ENCODE results near the gene INVS.

Gene INVS

DNA sequence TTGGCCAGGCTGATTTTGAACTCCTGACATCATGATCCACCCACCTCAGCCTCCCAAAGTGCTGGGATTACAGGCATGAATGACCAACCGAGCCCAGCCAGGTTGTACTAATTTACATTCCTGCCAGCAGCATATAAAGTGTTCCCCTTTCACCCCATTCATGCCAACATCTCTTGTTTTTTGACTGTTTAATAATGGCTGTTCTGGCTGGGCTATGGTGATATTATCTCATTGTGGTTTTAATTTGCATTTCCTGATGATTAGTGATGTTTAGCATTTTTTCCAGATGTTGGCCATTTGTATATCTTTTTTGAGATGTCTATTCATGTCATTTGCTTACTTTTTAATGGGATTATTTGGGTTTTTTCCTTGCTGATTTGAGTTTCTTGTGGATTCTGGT is 87.3 kb downstream of the INVS start:
- TF ChIP-seq EGR1 (IDR thresholded peaks at IDR 0.05) (no peak), NFIC (IDR thresholded peaks at IDR 0.05) (no peak), TEAD4 (IDR thresholded peaks at IDR 0.05) (no peak)

DNA sequence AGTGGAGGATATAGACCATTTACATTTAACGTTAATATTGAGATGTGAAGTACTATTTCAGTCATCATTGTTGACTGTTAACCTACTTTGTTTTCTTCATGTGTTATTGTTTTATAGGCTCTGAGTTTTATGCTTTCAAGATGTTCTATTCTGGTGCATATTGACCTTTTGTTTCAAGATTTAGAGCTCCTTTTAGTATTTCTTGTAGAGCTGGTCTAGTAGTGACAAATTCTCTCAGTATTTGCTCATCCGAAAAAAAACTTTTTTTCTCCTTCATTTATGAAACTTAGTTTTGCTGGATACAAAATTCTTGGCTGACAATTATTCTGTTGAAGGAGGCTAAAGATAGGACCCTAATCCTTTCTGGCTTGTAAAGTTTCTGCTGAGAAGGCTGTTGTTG is 91.3 kb downstream of the INVS start:
- TF ChIP-seq RAD21 (IDR thresholded peaks at IDR 0.05; ENCODE audit: low read depth), result no peak
- no peak for TF ChIP-seq ZBTB7A (IDR thresholded peaks at IDR 0.05; ENCODE audit: low read depth)
- TF ChIP-seq EP300 (IDR thresholded peaks at IDR 0.05; ENCODE audit: borderline replicate concordance), result no peak
- TF ChIP-seq FOXM1 (IDR thresholded peaks at IDR 0.05; ENCODE audit: borderline replicate concordance, low read depth), result no peak
- no peak for TF ChIP-seq TAF1 (IDR thresholded peaks at IDR 0.05; ENCODE audit: low read depth)
- no peak for TF ChIP-seq CEBPB (IDR thresholded peaks at IDR 0.05)
- TF ChIP-seq, protein P1, sequence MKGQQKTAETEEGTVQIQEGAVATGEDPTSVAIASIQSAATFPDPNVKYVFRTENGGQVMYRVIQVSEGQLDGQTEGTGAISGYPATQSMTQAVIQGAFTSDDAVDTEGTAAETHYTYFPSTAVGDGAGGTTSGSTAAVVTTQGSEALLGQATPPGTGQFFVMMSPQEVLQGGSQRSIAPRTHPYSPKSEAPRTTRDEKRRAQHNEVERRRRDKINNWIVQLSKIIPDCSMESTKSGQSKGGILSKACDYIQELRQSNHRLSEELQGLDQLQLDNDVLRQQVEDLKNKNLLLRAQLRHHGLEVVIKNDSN (IDR thresholded peaks at IDR 0.05), result no peak
- TF ChIP-seq REST (IDR thresholded peaks at IDR 0.05; ENCODE audit: low read depth), result no peak

DNA sequence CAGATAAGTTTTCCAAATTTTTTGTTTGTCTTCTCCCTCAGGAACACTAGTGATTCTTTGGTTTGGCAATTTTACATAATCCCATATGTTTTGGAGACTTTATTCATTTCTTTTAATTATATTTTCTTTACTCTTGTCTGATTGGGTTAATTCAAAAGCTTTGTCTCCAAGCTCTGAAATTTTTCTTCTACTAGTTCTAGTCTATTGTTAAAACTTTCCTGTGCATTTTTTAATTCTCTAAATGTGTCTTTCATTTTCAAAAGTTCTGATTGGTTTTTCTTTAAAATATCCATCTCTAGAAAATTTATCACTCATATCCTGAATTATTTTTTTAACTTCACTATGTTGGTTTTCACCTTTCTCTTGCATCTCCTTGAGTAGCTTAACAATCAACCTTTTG is 92.2 kb downstream of the INVS start:
- TF ChIP-seq FOXM1 (IDR thresholded peaks at IDR 0.05; ENCODE audit: borderline replicate concordance, low read depth) (no peak), REST (IDR thresholded peaks at IDR 0.05; ENCODE audit: low read depth) (no peak), CEBPB (IDR thresholded peaks at IDR 0.05) (no peak), ZBTB7A (IDR thresholded peaks at IDR 0.05; ENCODE audit: low read depth) (no peak), RAD21 (IDR thresholded peaks at IDR 0.05; ENCODE audit: low read depth) (no peak), TCF12 (IDR thresholded peaks at IDR 0.05; ENCODE audit: low read depth) (no peak), YY1 (IDR thresholded peaks at IDR 0.05; ENCODE audit: low read depth) (no peak), MAX (IDR thresholded peaks at IDR 0.05) (no peak), EP300 (IDR thresholded peaks at IDR 0.05; ENCODE audit: borderline replicate concordance) (no peak), NFIC (IDR thresholded peaks at IDR 0.05) (no peak), CREB1 (IDR thresholded peaks at IDR 0.05; ENCODE audit: low read depth) (no peak), EGR1 (IDR thresholded peaks at IDR 0.05) (no peak), TAF1 (IDR thresholded peaks at IDR 0.05; ENCODE audit: low read depth) (no peak), TEAD4 (IDR thresholded peaks at IDR 0.05) (no peak)
- TF ChIP-seq, protein P1 (IDR thresholded peaks at IDR 0.05), result no peak

DNA sequence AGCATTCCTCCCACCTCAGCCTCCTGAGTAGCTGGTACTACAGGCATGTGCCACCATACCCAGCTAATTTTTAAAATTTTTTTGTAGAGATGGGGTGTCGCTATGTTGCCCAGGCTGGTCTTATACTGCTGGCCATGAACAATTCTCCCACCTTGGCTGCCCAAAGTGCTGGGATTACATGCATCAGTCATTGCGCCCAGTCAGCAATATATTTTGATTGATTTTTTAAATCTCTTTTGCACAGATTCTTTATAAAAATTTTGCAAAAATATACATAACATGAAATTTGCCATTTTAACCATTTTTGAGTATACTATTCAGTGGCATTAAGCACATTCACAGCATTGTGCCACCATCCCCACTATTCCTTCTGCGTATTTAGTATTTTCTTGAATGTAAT is 94.0 kb downstream of the INVS start:
- TF ChIP-seq RAD21 (IDR thresholded peaks at IDR 0.05; ENCODE audit: low read depth), result no peak
- TF ChIP-seq YY1 (IDR thresholded peaks at IDR 0.05; ENCODE audit: low read depth), result no peak
- TF ChIP-seq FOXM1 (IDR thresholded peaks at IDR 0.05; ENCODE audit: borderline replicate concordance, low read depth), result no peak
- no peak for TF ChIP-seq TCF12 (IDR thresholded peaks at IDR 0.05; ENCODE audit: low read depth)
- no peak for TF ChIP-seq CEBPB (IDR thresholded peaks at IDR 0.05)
- TF ChIP-seq ZBTB7A (IDR thresholded peaks at IDR 0.05; ENCODE audit: low read depth), result no peak
- no peak for TF ChIP-seq MAX (IDR thresholded peaks at IDR 0.05)
- TF ChIP-seq, protein P1 (IDR thresholded peaks at IDR 0.05), result no peak
- no peak for TF ChIP-seq TEAD4 (IDR thresholded peaks at IDR 0.05)
- no peak for TF ChIP-seq TAF1 (IDR thresholded peaks at IDR 0.05; ENCODE audit: low read depth)
- no peak for TF ChIP-seq CREB1 (IDR thresholded peaks at IDR 0.05; ENCODE audit: low read depth)

DNA sequence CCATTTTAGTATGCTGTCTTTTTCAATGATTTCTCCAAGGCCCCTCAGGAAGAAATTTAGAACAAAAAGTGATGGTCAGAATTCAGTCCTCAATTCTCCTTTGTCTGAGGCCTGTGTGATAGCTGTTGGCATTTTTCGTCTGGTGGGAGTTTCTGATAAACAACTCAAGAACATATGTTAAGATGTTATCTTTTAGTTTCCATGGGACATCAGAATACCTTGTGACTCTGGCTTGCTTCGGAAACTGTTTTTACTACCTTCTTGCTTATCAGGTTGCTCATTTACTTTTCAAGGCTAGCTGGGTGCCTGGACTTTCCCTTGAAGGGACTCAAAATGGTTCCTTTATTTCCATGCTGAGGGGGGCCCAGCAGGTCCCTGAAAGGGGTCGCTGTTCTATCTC is 97.2 kb downstream of the INVS start:
- TF ChIP-seq YY1 (IDR thresholded peaks at IDR 0.05; ENCODE audit: low read depth), result no peak
- TF ChIP-seq FOXM1 (IDR thresholded peaks at IDR 0.05; ENCODE audit: borderline replicate concordance, low read depth), result no peak
- TF ChIP-seq ZBTB7A (IDR thresholded peaks at IDR 0.05; ENCODE audit: low read depth), result no peak

DNA sequence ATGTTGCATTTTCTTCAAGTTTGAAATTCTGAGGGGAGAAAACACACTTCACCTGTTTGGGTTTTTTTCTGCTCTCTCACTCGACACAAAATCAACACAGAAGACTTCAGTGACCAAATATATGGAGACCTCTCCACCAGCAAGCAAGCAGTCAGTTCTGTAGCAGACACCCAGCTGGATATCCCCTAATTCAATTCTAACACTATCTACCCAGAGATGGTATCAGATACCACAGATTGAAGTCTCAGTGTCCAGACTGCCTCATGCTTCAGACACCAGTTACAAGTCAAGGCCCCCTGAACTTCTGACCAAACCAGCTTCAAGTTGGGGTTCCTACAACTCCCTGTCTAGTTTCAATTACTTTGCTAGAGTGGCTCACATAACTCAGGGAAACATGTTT is 97.8 kb downstream of the INVS start:
- TF ChIP-seq FOXM1 (IDR thresholded peaks at IDR 0.05; ENCODE audit: borderline replicate concordance, low read depth), result no peak
- TF ChIP-seq, protein P1 (IDR thresholded peaks at IDR 0.05), result no peak
- TF ChIP-seq EP300 (IDR thresholded peaks at IDR 0.05; ENCODE audit: borderline replicate concordance), result no peak
- TF ChIP-seq CREB1 (IDR thresholded peaks at IDR 0.05; ENCODE audit: low read depth), result no peak

Data from Ishikawa (cell line).